Measurements from ENCODE around the gene ZNF343. TPM values are rescaled to one million over a fixed set of nuclear protein-coding genes. Genes with fewer than 3 reads are reported as not detected.

ZNF343 gene
- total and polyA plus RNA-seq, 2 donors (not counting 1 experiment from before 2014, with no cell fraction given) = 11.6 to 23.4 TPM

DNA sequence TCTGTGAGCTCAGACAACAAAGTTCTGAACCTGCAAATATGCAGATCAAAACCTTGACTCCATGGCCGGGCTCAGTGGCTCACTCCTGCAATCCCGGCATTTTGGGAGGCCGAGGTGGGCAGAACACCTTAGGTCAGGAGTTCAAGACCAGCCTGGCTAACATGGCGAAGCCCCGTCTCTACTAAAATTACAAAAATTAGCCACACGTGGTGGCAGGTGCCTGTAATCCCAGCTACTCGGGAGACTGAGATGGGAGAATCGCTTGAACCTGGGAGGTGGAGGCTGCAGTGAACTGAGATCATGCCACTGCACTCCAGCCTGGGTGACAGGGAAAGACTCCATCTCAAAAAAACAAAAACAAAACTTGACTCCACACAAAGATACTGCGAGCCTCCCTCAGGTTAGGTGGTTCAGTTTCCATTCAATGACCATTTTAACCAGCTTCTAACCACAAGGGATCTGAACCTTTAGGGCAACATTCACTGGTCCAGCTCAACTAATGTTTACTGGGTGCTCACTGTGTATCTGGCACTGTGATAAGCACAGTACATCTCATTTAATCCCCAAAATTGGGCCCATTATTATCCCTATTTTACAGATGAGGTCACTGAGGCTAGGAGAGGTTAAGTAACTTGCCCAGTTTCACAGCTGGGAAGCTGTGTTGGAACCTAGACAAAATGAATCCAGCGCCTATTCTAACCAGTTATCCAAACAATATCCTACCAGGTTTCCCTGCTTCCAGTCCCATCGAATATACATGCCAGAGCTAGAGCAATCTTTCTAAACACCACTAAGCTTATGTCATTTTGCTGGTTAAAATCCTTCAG, 39.9 kb downstream of the ZNF343 start:
- Histone ChIP-seq H3K27me3 (replicated peaks in 1 of 4; ENCODE audit: control extremely low read depth in 1 of 4, control insufficient read depth in 3 of 4, insufficient read depth in 4 of 4, low read length in 3 of 4) (no peaks in the 10 kb centered on the region), H3K79me2 (ENCODE audit: control insufficient read depth, insufficient read depth, low read length) (peaks cover 31% of the 10 kb centered on the region), H3K9me3 (ENCODE audit: control extremely low read depth in 1 of 3, control insufficient read depth in 2 of 3, insufficient read depth in 1 of 3, low read length in 2 of 3) (peaks cover 0 to 1% (median 0%) of the 10 kb centered on the region in 3 donors), H3K4me1 (ENCODE audit: control insufficient read depth in 2 of 2, insufficient read depth in 2 of 2, low read length in 2 of 2) (peaks cover 19 to 20% of the 10 kb centered on the region in 2 donors), H2AFZ (ENCODE audit: insufficient read depth, low read depth, low read length, poor library complexity, severe bottlenecking) (no peak overlapping the region), H3K27ac (ENCODE audit: low read length in 2 of 2) (peak overlapping the region in 1 of 2 donors; percentile 96), H4K20me1 (ENCODE audit: control insufficient read depth, insufficient read depth, low read length, poor library complexity, severe bottlenecking) (peaks cover 62% of the 10 kb centered on the region), H3K36me3 (replicated peaks in 1 of 2; ENCODE audit: control extremely low read depth in 1 of 2, control insufficient read depth in 1 of 2, extremely low read depth in 1 of 2, insufficient read depth in 2 of 2, low read length in 1 of 2) (peaks cover 3 to 45% of the 10 kb centered on the region in 2 experiments), H3K4me3 (ENCODE audit: control extremely low read depth in 1 of 5, extremely low read depth in 1 of 5, insufficient read depth in 1 of 5, low read depth in 2 of 5, low read length in 4 of 5) (peak overlapping the region in 1 of 5 experiments; percentile 96), H3K9ac (ENCODE audit: low read length) (peak overlapping the region; percentile 92), H3K4me2 (replicated peaks; ENCODE audit: low read depth, low read length, poor library complexity, severe bottlenecking) (peak overlapping the region; percentile 91)
- ATAC-seq (ENCODE audit: low read depth) (no peak), DNase-seq (no peak)
- Mint-ChIP-seq H3K27ac (peak overlapping the region; percentile 72), H3K27me3 (no peaks in the 10 kb centered on the region), H3K4me1 (peaks cover 39% of the 10 kb centered on the region), H3K4me3 (peak overlapping the region; percentile 75), H3K9me3 (ENCODE audit: insufficient read depth) (no peaks in the 10 kb centered on the region)
- no peak for TF ChIP-seq EZH2 (IDR thresholded peaks at IDR 0.05; ENCODE audit: borderline replicate concordance, insufficient read depth, low read depth, low read length, poor library complexity, severe bottlenecking)
- TF ChIP-seq, protein P1, sequence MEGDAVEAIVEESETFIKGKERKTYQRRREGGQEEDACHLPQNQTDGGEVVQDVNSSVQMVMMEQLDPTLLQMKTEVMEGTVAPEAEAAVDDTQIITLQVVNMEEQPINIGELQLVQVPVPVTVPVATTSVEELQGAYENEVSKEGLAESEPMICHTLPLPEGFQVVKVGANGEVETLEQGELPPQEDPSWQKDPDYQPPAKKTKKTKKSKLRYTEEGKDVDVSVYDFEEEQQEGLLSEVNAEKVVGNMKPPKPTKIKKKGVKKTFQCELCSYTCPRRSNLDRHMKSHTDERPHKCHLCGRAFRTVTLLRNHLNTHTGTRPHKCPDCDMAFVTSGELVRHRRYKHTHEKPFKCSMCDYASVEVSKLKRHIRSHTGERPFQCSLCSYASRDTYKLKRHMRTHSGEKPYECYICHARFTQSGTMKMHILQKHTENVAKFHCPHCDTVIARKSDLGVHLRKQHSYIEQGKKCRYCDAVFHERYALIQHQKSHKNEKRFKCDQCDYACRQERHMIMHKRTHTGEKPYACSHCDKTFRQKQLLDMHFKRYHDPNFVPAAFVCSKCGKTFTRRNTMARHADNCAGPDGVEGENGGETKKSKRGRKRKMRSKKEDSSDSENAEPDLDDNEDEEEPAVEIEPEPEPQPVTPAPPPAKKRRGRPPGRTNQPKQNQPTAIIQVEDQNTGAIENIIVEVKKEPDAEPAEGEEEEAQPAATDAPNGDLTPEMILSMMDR (IDR thresholded peaks at IDR 0.05) = no peak
- ChIA-PET POLR2A (interaction anchor here (0.9 to 1.2 kb wide), 2 partner anchors 8 to 40 kb away, joined by 3 read pairs; partner anchors contain the start of gene ZNF343), CTCF (interaction anchor here (0.6 to 1.7 kb wide), 5 partner anchors 13 to 275 kb away, joined by 3 to 5 read pairs (median 3); no protein-coding TSS in a partner anchor)
- intact Hi-C loops (cut with micrococcal nuclease) = no loop called here
- WGBS (ENCODE audit: insufficient coverage) = 84% methylated on average over 5 of the region's 11 CpGs

DNA sequence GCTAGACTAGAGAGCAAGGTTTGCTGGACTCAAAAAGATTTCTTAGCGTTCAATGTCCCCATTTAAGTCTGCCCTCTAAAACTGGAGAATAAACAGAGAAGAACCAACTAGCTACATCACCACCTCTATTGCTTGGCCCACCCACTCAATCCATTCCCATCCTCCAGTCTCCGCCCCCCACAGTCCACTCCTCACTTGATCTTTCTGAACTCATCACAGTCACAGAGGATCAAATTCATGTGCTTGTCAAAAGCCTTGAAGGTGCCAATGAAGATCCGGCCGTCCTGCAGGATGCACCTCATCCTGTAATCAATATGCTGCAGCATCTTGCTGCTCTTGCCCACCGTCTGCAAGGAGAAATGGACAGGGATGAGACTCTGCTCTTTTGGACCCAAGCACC, 41.3 kb downstream of the ZNF343 start:
- ChIA-PET CTCF (interaction anchor here (1.0 to 1.7 kb wide), 4 partner anchors 11 to 260 kb away, joined by 4 to 6 read pairs (median 5); no protein-coding TSS in a partner anchor), POLR2A (no interaction called here)
- Histone ChIP-seq H3K27ac (ENCODE audit: low read length in 2 of 2) (no peak overlapping the region), H3K9me3 (ENCODE audit: control extremely low read depth in 1 of 3, control insufficient read depth in 2 of 3, insufficient read depth in 1 of 3, low read length in 2 of 3) (no peaks in the 10 kb centered on the region), H3K4me2 (replicated peaks; ENCODE audit: low read depth, low read length, poor library complexity, severe bottlenecking) (no peak overlapping the region), H3K36me3 (replicated peaks in 1 of 2; ENCODE audit: control extremely low read depth in 1 of 2, control insufficient read depth in 1 of 2, extremely low read depth in 1 of 2, insufficient read depth in 2 of 2, low read length in 1 of 2) (peaks cover 8 to 59% of the 10 kb centered on the region in 2 experiments), H4K20me1 (ENCODE audit: control insufficient read depth, insufficient read depth, low read length, poor library complexity, severe bottlenecking) (peaks cover 75% of the 10 kb centered on the region), H3K27me3 (replicated peaks in 1 of 4; ENCODE audit: control extremely low read depth in 1 of 4, control insufficient read depth in 3 of 4, insufficient read depth in 4 of 4, low read length in 3 of 4) (no peaks in the 10 kb centered on the region), H3K4me3 (ENCODE audit: control extremely low read depth in 1 of 5, extremely low read depth in 1 of 5, insufficient read depth in 1 of 5, low read depth in 2 of 5, low read length in 4 of 5) (no peak overlapping the region), H3K4me1 (ENCODE audit: control insufficient read depth in 2 of 2, insufficient read depth in 2 of 2, low read length in 2 of 2) (peaks cover 19 to 20% of the 10 kb centered on the region in 2 donors), H3K79me2 (ENCODE audit: control insufficient read depth, insufficient read depth, low read length) (peaks cover 31% of the 10 kb centered on the region), H3K9ac (ENCODE audit: low read length) (no peak overlapping the region), H2AFZ (ENCODE audit: insufficient read depth, low read depth, low read length, poor library complexity, severe bottlenecking) (no peak overlapping the region)
- H3K9me3 Mint-ChIP-seq (ENCODE audit: insufficient read depth) = no peaks in the 10 kb centered on the region
- peaks cover 39% of the 10 kb centered on the region for H3K4me1 Mint-ChIP-seq
- DNase-seq = no peak
- H3K4me3 Mint-ChIP-seq = no peak overlapping the region
- no peak for TF ChIP-seq EZH2 (IDR thresholded peaks at IDR 0.05; ENCODE audit: borderline replicate concordance, insufficient read depth, low read depth, low read length, poor library complexity, severe bottlenecking)
- TF ChIP-seq, protein P1 (IDR thresholded peaks at IDR 0.05) = no peak
- ATAC-seq (ENCODE audit: low read depth) = no peak
- H3K27me3 Mint-ChIP-seq = no peaks in the 10 kb centered on the region
- no peak overlapping the region for H3K27ac Mint-ChIP-seq
- WGBS (ENCODE audit: insufficient coverage) = 98% methylated on average over 5 of the region's 5 CpGs
- intact Hi-C loops (cut with micrococcal nuclease) = no loop called here
